Ascending aorta (tissue), 2 donors: ENCODE measurements around the gene RBFA. TPM values are rescaled to one million over a fixed set of nuclear protein-coding genes. Genes with fewer than 3 reads are reported as not detected.

Experiments used
- DNase-seq, 2 donors: peaks; one replicate each; pipeline ENCODE4 v3.0.0-alpha.2; 2019; ENCODE audit warnings: low spot score in 2 of 2
- H3K27ac ChIP-seq, 2 donors: fragments of 200-600 bp; sonication (generic); one replicate each; pipeline ENCODE4 v1.5.1; 2016 to 2017; ENCODE audit warnings: mild to moderate bottlenecking in 1 of 2
- H3K27me3 ChIP-seq: fragments of 200-600 bp; sonication (generic); one replicate; pipeline ENCODE4 v1.5.1; 2017
- H3K36me3 ChIP-seq, 2 donors: fragments of 200-600 bp; sonication (generic); one replicate each; pipeline ENCODE4 v1.5.1; 2016
- H3K4me1 ChIP-seq, 2 donors: fragments of 200-600 bp; sonication (generic); one replicate each; pipeline ENCODE4 v1.5.1; 2016 to 2017; ENCODE audit warnings: mild to moderate bottlenecking in 1 of 2
- H3K4me3 ChIP-seq, 2 donors: fragments of 200-600 bp; sonication (generic); one replicate each; pipeline ENCODE4 v1.5.1; 2016 to 2017; ENCODE audit warnings: mild to moderate bottlenecking in 1 of 2
- H3K9me3 ChIP-seq, 2 donors: fragments of 200-600 bp; sonication (generic); one replicate each; pipeline ENCODE4 v1.5.1; 2016
- CTCF ChIP-seq, 3 experiments: fragments of 200-600 bp in 2 of 3; fragments of 450-650 bp in 1 of 3; sonication (generic) in 2 of 3; IDR thresholded peaks; one replicate each; pipeline ENCODE4 v1.5.1; 2016 to 2019; ENCODE audit warnings: antibody characterized with exemption in 3 of 3, mild to moderate bottlenecking in 1 of 3, moderate library complexity in 1 of 3
- intact Hi-C: fragments of 100-400 bp; cut with DNase I; formaldehyde crosslinking; loops from one replicate; pipeline ENCODE4 v1.15.1; 2023
- total RNA-seq: library from RNA; depleted of rRNA; stranded (reverse); fragments of >200 nt; gene quantifications from one replicate; pipeline ENCODE4 v1.1.0, GENCODE V29; 2016

RBFA gene
- total RNA-seq, result 23.1 TPM

- Histone ChIP-seq H3K36me3 (peaks cover 0 to 20% of the 10 kb centered on the region in 2 donors), H3K27ac (peak within 1 kb of the TSS; percentile 80 to 90), H3K9me3 (no peaks in the 10 kb centered on the region), H3K4me3 (peak within 1 kb of the TSS; percentile 83 to 88), H3K27me3 (no peaks in the 10 kb centered on the region), H3K4me1 (peaks cover 0 to 5% of the 10 kb centered on the region in 2 donors)
- peak; percentile 14 to 26 (median 17) for TF ChIP-seq CTCF (IDR thresholded peaks at IDR 0.05)
- intact Hi-C loops, result loop anchor here (1.0 to 10.0 kb wide), 6 partner anchors 69 to 639 kb away; partner anchors contain the start of genes ADNP2, CTDP1, NFATC1 and SLC66A2
- peak; percentile 90 to 99 for DNase-seq
Measured at GRCh38 chr18:80034068-80034851, at the start of gene RBFA. Gene RBFA, plus strand, starts transcription at chr18:80034434. Its CDS starts 62 bp downstream, at chr18:80034496.

- H3K4me1 ChIP-seq, result peaks cover 8 to 11% of the 10 kb centered on the region in 2 donors
- DNase-seq, result no peak
- H3K27me3 ChIP-seq, result no peaks in the 10 kb centered on the region
- no peak overlapping the region for H3K4me3 ChIP-seq
- intact Hi-C loops, result loop anchor here (10.0 kb wide), 1 partner anchor 590 kb away; the partner anchor contains the start of gene NFATC1
- H3K27ac ChIP-seq, result no peak overlapping the region
- TF ChIP-seq CTCF (IDR thresholded peaks at IDR 0.05), result no peak
- peaks cover 0 to 8% of the 10 kb centered on the region in 2 donors for H3K36me3 ChIP-seq
- no peaks in the 10 kb centered on the region for H3K9me3 ChIP-seq
Measured at GRCh38 chr18:79985172-79985571, 49.1 kb upstream of the RBFA start.

- no peak for DNase-seq
- Histone ChIP-seq H3K36me3 (peaks cover 0 to 8% of the 10 kb centered on the region in 2 donors), H3K4me1 (peaks cover 8 to 11% of the 10 kb centered on the region in 2 donors), H3K27me3 (no peaks in the 10 kb centered on the region), H3K4me3 (peak overlapping the region; percentile 85 to 91), H3K27ac (peak overlapping the region in 1 of 2 donors; percentile 3), H3K9me3 (no peaks in the 10 kb centered on the region)
- TF ChIP-seq CTCF (IDR thresholded peaks at IDR 0.05), result no peak
- intact Hi-C loops, result loop anchor here (10.0 kb wide), 1 partner anchor 592 kb away; the partner anchor contains the start of gene NFATC1
Measured at GRCh38 chr18:79986726-79987125, 47.5 kb upstream of the RBFA start.

- H3K4me1 ChIP-seq, result peaks cover 8 to 11% of the 10 kb centered on the region in 2 donors
- no peak for DNase-seq
- H3K9me3 ChIP-seq, result no peaks in the 10 kb centered on the region
- H3K27me3 ChIP-seq, result no peaks in the 10 kb centered on the region
- TF ChIP-seq CTCF (IDR thresholded peaks at IDR 0.05), result no peak
- peak overlapping the region; percentile 95 to 97 for H3K27ac ChIP-seq
- H3K4me3 ChIP-seq, result peak overlapping the region; percentile 85 to 91
- H3K36me3 ChIP-seq, result peaks cover 0 to 8% of the 10 kb centered on the region in 2 donors
- intact Hi-C loops, result loop anchor here (10.0 kb wide), 1 partner anchor 593 kb away; the partner anchor contains the start of gene NFATC1
Measured at GRCh38 chr18:79987566-79987965, 46.7 kb upstream of the RBFA start.

GRCh38 chr18:79988071-79988450, 46.2 kb upstream of the RBFA start:
- Histone ChIP-seq H3K27ac (peak overlapping the region; percentile 95 to 97), H3K9me3 (no peaks in the 10 kb centered on the region), H3K4me1 (peaks cover 8 to 11% of the 10 kb centered on the region in 2 donors), H3K27me3 (no peaks in the 10 kb centered on the region), H3K36me3 (peaks cover 0 to 8% of the 10 kb centered on the region in 2 donors), H3K4me3 (peak overlapping the region; percentile 85 to 91)
- TF ChIP-seq CTCF (IDR thresholded peaks at IDR 0.05), result peak in 2 of 3 experiments; percentile 30 to 35
- intact Hi-C loops, result loop anchor here (1.0 to 10.0 kb wide), 6 partner anchors 22 to 593 kb away; partner anchors contain the start of genes CTDP1, NFATC1 and SLC66A2
- peak in 1 of 2 donors; percentile 71 for DNase-seq
